H9 (cell line): Measurements from ENCODE around the gene RNGTT. TPM values are rescaled to one million over a fixed set of nuclear protein-coding genes. Genes with fewer than 3 reads are reported as not detected.

Experiments
- DNase-seq: peaks from one replicate; pipeline ENCODE4 v3.0.0-alpha.2; 2017
- H2AFZ ChIP-seq: one replicate; pipeline ENCODE4 v1.6.1; 2013; ENCODE audit warnings: mild to moderate bottlenecking, low read length, control low read depth, moderate library complexity
- H2AK5ac ChIP-seq: 2 replicates; pipeline ENCODE4 v1.6.1; 2013; ENCODE audit warnings: low read length, control low read depth, mixed read lengths; ENCODE audit not compliant: insufficient read length
- H2BK120ac ChIP-seq: one replicate; pipeline ENCODE4 v1.6.1; 2013; ENCODE audit warnings: low read depth, mild to moderate bottlenecking, low read length, control low read depth, inconsistent platforms; ENCODE audit not compliant: poor library complexity, severe bottlenecking
- H2BK12ac ChIP-seq: 2 replicates; pipeline ENCODE4 v1.6.1; 2013; ENCODE audit warnings: low read length, control low read depth, mixed read lengths, low read depth; ENCODE audit not compliant: insufficient read length
- H2BK15ac ChIP-seq: 2 replicates; pipeline ENCODE4 v1.6.1; 2013; ENCODE audit warnings: low read depth, low read length, control low read depth
- H2BK20ac ChIP-seq: one replicate; pipeline ENCODE4 v1.6.1; 2013; ENCODE audit warnings: low read depth, mild to moderate bottlenecking, low read length, control low read depth, inconsistent platforms; ENCODE audit not compliant: poor library complexity, severe bottlenecking
- H2BK5ac ChIP-seq: 2 replicates; pipeline ENCODE4 v1.6.1; 2013; ENCODE audit warnings: low read length, control low read depth, mixed read lengths; ENCODE audit not compliant: insufficient read length
- H3K14ac ChIP-seq: 2 replicates; pipeline ENCODE4 v1.6.1; 2013; ENCODE audit warnings: low read length, control low read depth; ENCODE audit not compliant: insufficient read depth
- H3K18ac ChIP-seq: 2 replicates; pipeline ENCODE4 v1.6.1; 2013; ENCODE audit warnings: low read depth, mild to moderate bottlenecking, mixed read lengths, low read length, control low read depth; ENCODE audit not compliant: insufficient read length
- H3K23ac ChIP-seq: 2 replicates; pipeline ENCODE4 v1.6.1; 2013; ENCODE audit warnings: low read length, control low read depth, mixed read lengths, low read depth; ENCODE audit not compliant: insufficient read length
- H3K23me2 ChIP-seq: 2 replicates; pipeline ENCODE4 v1.6.1; 2013; ENCODE audit warnings: low read depth, mild to moderate bottlenecking, mixed read lengths, low read length, control low read depth; ENCODE audit not compliant: insufficient read length, poor library complexity, severe bottlenecking
- H3K27ac ChIP-seq: 2 replicates; pipeline ENCODE4 v1.5.1; 2013; ENCODE audit warnings: low read length, control low read depth, mixed read lengths, low read depth; ENCODE audit not compliant: insufficient read length
- H3K27me3 ChIP-seq: 2 replicates; pipeline ENCODE4 v1.6.1; 2013; ENCODE audit warnings: low read length, control low read depth, inconsistent platforms; ENCODE audit not compliant: insufficient read depth
- H3K4ac ChIP-seq: 2 replicates; pipeline ENCODE4 v1.6.1; 2013; ENCODE audit warnings: low read depth, mild to moderate bottlenecking, control low read depth, inconsistent platforms, low read length, moderate library complexity
- H3K4me1 ChIP-seq: 2 replicates; pipeline ENCODE4 v1.6.1; 2013; ENCODE audit warnings: low read length, control low read depth, inconsistent platforms; ENCODE audit not compliant: insufficient read depth
- H3K4me2 ChIP-seq: 2 replicates; pipeline ENCODE4 v1.6.1; 2013; ENCODE audit warnings: low read length, control low read depth, mixed read lengths; ENCODE audit not compliant: insufficient read length, insufficient read depth
- H3K56ac ChIP-seq: 2 replicates; pipeline ENCODE4 v1.6.1; 2013; ENCODE audit warnings: low read depth, mild to moderate bottlenecking, mixed read lengths, low read length, control low read depth; ENCODE audit not compliant: insufficient read length
- H3K79me1 ChIP-seq: 2 replicates; pipeline ENCODE4 v1.6.1; 2013; ENCODE audit warnings: low read depth, mild to moderate bottlenecking, moderate library complexity, low read length, control low read depth, inconsistent platforms; ENCODE audit not compliant: insufficient read depth, poor library complexity, severe bottlenecking
- H3K79me2 ChIP-seq: 2 replicates; pipeline ENCODE4 v1.6.1; 2013; ENCODE audit warnings: low read length, control low read depth, inconsistent platforms; ENCODE audit not compliant: insufficient read depth
- H3K9ac ChIP-seq: 2 replicates; pipeline ENCODE4 v1.6.1; 2013; ENCODE audit warnings: low read length, control low read depth, mixed read lengths; ENCODE audit not compliant: insufficient read length; ENCODE audit errors: extremely low read depth
- H3K9me3 ChIP-seq: one replicate; pipeline ENCODE4 v1.6.1; 2013; ENCODE audit warnings: low read depth, low read length, inconsistent platforms; ENCODE audit not compliant: control insufficient read depth
- H3T11ph ChIP-seq: one replicate; pipeline ENCODE4 v1.6.1; 2013; ENCODE audit warnings: mild to moderate bottlenecking, low read length, control low read depth, inconsistent platforms
- H4K20me1 ChIP-seq: one replicate; pipeline ENCODE4 v1.6.1; 2013; ENCODE audit not compliant: control insufficient read depth, insufficient read length, insufficient read depth
- H4K5ac ChIP-seq: 2 replicates; pipeline ENCODE4 v1.6.1; 2013; ENCODE audit warnings: low read depth, mild to moderate bottlenecking, mixed read lengths, low read length, control low read depth; ENCODE audit not compliant: insufficient read length
- H4K8ac ChIP-seq: replicated peaks from 2 replicates; pipeline ENCODE4 v1.6.1; 2013; ENCODE audit warnings: low read length, control low read depth, mixed read lengths, low read depth; ENCODE audit not compliant: insufficient read length
- H4K91ac ChIP-seq: 2 replicates; pipeline ENCODE4 v1.6.1; 2013; ENCODE audit warnings: low read depth, mild to moderate bottlenecking, moderate library complexity, mixed read lengths, low read length, control low read depth; ENCODE audit not compliant: insufficient read length
- H3K27ac Mint-ChIP-seq, 3 experiments: 2 replicates in 2 of 3; 3 replicates in 1 of 3; pipeline ENCODE4 v1.8.0; 2020 to 2021; ENCODE audit warnings: mixed read lengths in 3 of 3, mild to moderate bottlenecking in 1 of 3, moderate library complexity in 1 of 3
- H3K27me3 Mint-ChIP-seq: 2 replicates; pipeline ENCODE4 v1.8.0; 2021; ENCODE audit warnings: low read depth, mild to moderate bottlenecking, moderate library complexity, mixed read lengths
- H3K36me3 Mint-ChIP-seq, 3 experiments: 2 replicates in 2 of 3; 3 replicates in 1 of 3; pipeline ENCODE4 v1.8.0; 2020 to 2021; ENCODE audit warnings: low read depth in 3 of 3, mixed read lengths in 3 of 3; ENCODE audit not compliant: insufficient read depth in 1 of 3
- H3K4me1 Mint-ChIP-seq, 2 experiments: 2 replicates each; pipeline ENCODE4 v1.8.0; 2020; ENCODE audit warnings: mixed read lengths in 2 of 2
- H3K4me3 Mint-ChIP-seq, 2 experiments: 2 replicates in 1 of 2; 3 replicates in 1 of 2; pipeline ENCODE4 v1.8.0; 2020 to 2021; ENCODE audit warnings: mild to moderate bottlenecking in 2 of 2, mixed read lengths in 2 of 2, moderate library complexity in 1 of 2
- H3K9me3 Mint-ChIP-seq, 2 experiments: 2 replicates in 1 of 2; 3 replicates in 1 of 2; pipeline ENCODE4 v1.8.0; 2020; ENCODE audit warnings: mild to moderate bottlenecking in 2 of 2, mixed read lengths in 2 of 2, moderate library complexity in 1 of 2
- CTCF ChIP-seq: fragments of 200-600 bp; sonication (generic); conservative IDR thresholded peaks from 3 replicates; pipeline ENCODE4 v1.8.0; 2021; ENCODE audit warnings: antibody characterized with exemption, mild to moderate bottlenecking
- WGBS: extraction: QIAGEN DNeasy Blood & Tissue Kit; methylation state at CpG from one replicate; pipeline ENCODE4 v1.1.7; 2013; ENCODE audit warnings: missing lambda C conversion rate, low lambda C conversion rate, mixed read lengths; ENCODE audit not compliant: insufficient read length; ENCODE audit errors: extremely low coverage; 5-methylcytosine and 5-hydroxymethylcytosine counted together
- total RNA-seq: library from RNA; stranded (reverse); gene quantifications from 2 replicates; pipeline ENCODE4 v1.2.1, GENCODE V29; 2021

Gene RNGTT
- total RNA-seq, 1 experiment from 2014 or later, result 20.5 TPM

DNA sequence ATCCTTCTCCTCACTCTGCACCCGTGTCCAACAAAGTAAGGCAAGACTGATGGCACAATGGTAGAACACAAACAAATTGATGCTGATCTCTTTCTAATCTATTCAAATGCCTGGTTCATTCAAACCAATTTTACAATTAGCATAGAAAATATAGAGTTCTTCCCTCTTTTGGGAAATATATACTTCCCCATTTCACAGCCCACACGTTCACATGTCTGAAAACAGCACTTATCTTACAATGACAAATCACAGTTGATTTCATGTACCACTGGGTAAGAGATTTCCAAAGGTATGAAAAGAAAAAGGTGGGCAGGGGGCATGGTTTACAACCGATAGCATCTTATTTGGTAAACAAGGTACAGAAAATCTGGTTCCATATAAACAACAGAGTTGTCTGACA is 137.6 kb downstream of the RNGTT start:
- no peaks in the 10 kb centered on the region; the same call in 1 of the 2 replicates for H3K4me1 ChIP-seq
- no peak overlapping the region for H2BK120ac ChIP-seq
- no peak overlapping the region for H3K9ac ChIP-seq
- peaks cover 5 to 17% of the 10 kb centered on the region in 2 experiments for H3K4me1 Mint-ChIP-seq
- no peaks in the 10 kb centered on the region for H3K79me2 ChIP-seq
- no peak overlapping the region for H3K56ac ChIP-seq
- no peak overlapping the region for H3K4me2 ChIP-seq
- no peak overlapping the region for H3K4me3 Mint-ChIP-seq
- H4K91ac ChIP-seq, result no peak overlapping the region
- no peak overlapping the region for H3K27ac Mint-ChIP-seq
- H3K27me3 Mint-ChIP-seq, result no peaks in the 10 kb centered on the region
- TF ChIP-seq CTCF, result no peak
- no peak for DNase-seq
- no peak overlapping the region for H3K14ac ChIP-seq
- no peak overlapping the region for H3K18ac ChIP-seq
- H3K79me1 ChIP-seq, result no peaks in the 10 kb centered on the region
- no peak overlapping the region for H2BK5ac ChIP-seq
- no peak overlapping the region for H3T11ph ChIP-seq
- H3K23ac ChIP-seq, result no peak overlapping the region
- no peak overlapping the region for H2BK20ac ChIP-seq
- WGBS, result no CpG with 5 or more reads among the region's 3 CpGs
- H3K9me3 ChIP-seq, result no peaks in the 10 kb centered on the region
- no peak overlapping the region for H2BK12ac ChIP-seq
- H2AFZ ChIP-seq, result no peak overlapping the region
- H3K36me3 Mint-ChIP-seq, result peaks cover 22 to 35% (median 26%) of the 10 kb centered on the region in 3 experiments
- no peak overlapping the region for H2AK5ac ChIP-seq
- H3K27ac ChIP-seq, result no peak overlapping the region
- peaks cover 16 to 22% of the 10 kb centered on the region in 2 experiments for H3K9me3 Mint-ChIP-seq
- no peaks in the 10 kb centered on the region for H4K20me1 ChIP-seq
- H3K4ac ChIP-seq, result no peak overlapping the region
- no peaks in the 10 kb centered on the region for H3K23me2 ChIP-seq
- H4K8ac ChIP-seq, result no peak overlapping the region
- H3K27me3 ChIP-seq, result no peaks in the 10 kb centered on the region
- no peak overlapping the region for H4K5ac ChIP-seq
- H2BK15ac ChIP-seq, result no peak overlapping the region
